Heart left ventricle (tissue), 16 donors: ENCODE results near the gene ST6GALNAC5. TPM values are rescaled to one million over a fixed set of nuclear protein-coding genes. Genes with fewer than 3 reads are reported as not detected.

Source experiments
- ATAC-seq, 4 donors: fragments of 200-7000 bp; cut with Tn5 transposase; one replicate each; pipeline ENCODE4 v1.9.1; 2020 to 2022; ENCODE audit warnings: moderate library complexity in 4 of 4, mild to moderate bottlenecking in 3 of 4, moderate number of reproducible peaks in 1 of 4
- DNase-seq, 5 donors: peaks; one replicate each; pipeline ENCODE4 v3.0.0-alpha.2; 2020
- H3K27ac ChIP-seq, 12 donors: fragments of 200-600 bp; sonication (generic) in 4 of 12; one replicate each; pipeline versions ENCODE4 v1.5.0 to v1.8.0; 2016 to 2022; ENCODE audit warnings: mild to moderate bottlenecking in 2 of 12
- H3K27me3 ChIP-seq, 9 donors: fragments of 200-600 bp; sonication (generic) in 2 of 9; one replicate each; pipeline versions ENCODE4 v1.5.1 to v1.8.0; 2016 to 2022; ENCODE audit warnings: mild to moderate bottlenecking in 3 of 9
- H3K36me3 ChIP-seq, 9 donors: fragments of 200-600 bp; sonication (generic) in 2 of 9; one replicate each; pipeline versions ENCODE4 v1.5.0 to v1.8.0; 2018 to 2022; ENCODE audit warnings: mild to moderate bottlenecking in 2 of 9
- H3K4me1 ChIP-seq, 12 donors: fragments of 200-600 bp; sonication (generic) in 4 of 12; one replicate each; pipeline versions ENCODE4 v1.5.0 to v1.8.0; 2016 to 2022; ENCODE audit warnings: mild to moderate bottlenecking in 3 of 12
- H3K4me3 ChIP-seq, 12 donors: fragments of 200-600 bp; sonication (generic) in 4 of 12; one replicate each; pipeline versions ENCODE4 v1.5.0 to v1.8.0; 2017 to 2022; ENCODE audit warnings: mild to moderate bottlenecking in 9 of 12, moderate library complexity in 4 of 12
- H3K9me3 ChIP-seq, 12 donors: fragments of 200-600 bp; sonication (generic) in 4 of 12; one replicate each; pipeline versions ENCODE4 v1.5.0 to v1.8.0; 2016 to 2022; ENCODE audit warnings: mild to moderate bottlenecking in 1 of 12
- CTCF ChIP-seq, 12 donors: fragments of 200-600 bp; sonication (generic) in 4 of 12; IDR thresholded peaks; one replicate each; pipeline versions ENCODE4 v1.5.0 to v1.8.0; 2018 to 2022; ENCODE audit warnings: antibody characterized with exemption in 12 of 12, mild to moderate bottlenecking in 5 of 12
- POLR2A ChIP-seq, 2 donors: fragments of 450-650 bp; IDR thresholded peaks; one replicate each; pipeline ENCODE4 v1.6.1; 2017; ENCODE audit warnings: antibody characterized with exemption in 2 of 2, mild to moderate bottlenecking in 2 of 2, moderate library complexity in 2 of 2
- WGBS, 4 donors: extraction: QIAGEN DNeasy Blood & Tissue Kit in 2 of 4; methylation state at CpG; one replicate each; pipeline versions ENCODE4 v1.1.5 to v1.1.7; 2013 to 2018; 5-methylcytosine and 5-hydroxymethylcytosine counted together
- intact Hi-C, 10 donors: fragments of 100-400 bp; cut with DNase I; formaldehyde crosslinking; loops; one replicate each; pipeline versions ENCODE4 v1.11.1 to v1.14.2; 2022
- polyA plus RNA-seq, 2 donors: library from polyadenylated mRNA; stranded (reverse); fragments of 200-250 nt; gene quantifications; one replicate each; pipeline ENCODE4 v1.2.3, GENCODE V29; 2013
- total RNA-seq, 9 donors: library from RNA; depleted of rRNA in 2 of 9; stranded (reverse); fragments of >200 nt in 2 of 9; fragmentation: NEBNext Ultra II Directional in 3 of 9; extraction: Animal tissue kit (Norgen Biotek cat#: 25700) in 3 of 9; gene quantifications; one replicate each; pipeline versions ENCODE4 v1.1.0 to v1.2.4, GENCODE V29; 2016 to 2023
- donor health status: ischemic (EF 13 %, LVEDD 7.1; RV severe dilation, severe dysfunction).
- donor health status: healthy with polysubstance abuse.
- donor health status: DM: no; HTN: yes; CAD: no.
- donor health status: DM: no; HTN: no; CAD: no.
- donor health status: ischemic (EF 25% LVEDD 6.9; RV normal size, moderate dysfunction).
- donor health status: ischemic (EF 25% LVEDD 5.7; RV mildly dilated, moderate dysfunction).
- donor health status: healthy.
- donor health status: DM: yes; HTN: yes; CAD: no.
- donor health status: ischemic (EF 35%, LVEDD 5.7; RV mildly dilated, moderate dysfunction).
- donor health status: nonischemic (EF 11% LVEDD 7.7; RV severe dilation, severe dysfunction).
- donor health status: DM: yes; HTN: yes; CAD: no.
- donor health status: PGD.
- donor health status: ischemic (EF 29% LVEDD 5.4; RV normal size, mild dysfunction).
- donor health status: nonischemic (EF 23%, LVEDD 6.1; RV moderate dilation, normal function).

Gene ST6GALNAC5
- total and polyA plus RNA-seq, 11 donors: 0.14 to 0.83 (median 0.45) TPM; not detected in 2

GRCh38 chr1:76950306-76950705, 83.0 kb downstream of the ST6GALNAC5 start:
- Histone ChIP-seq H3K9me3 (no peaks in the 10 kb centered on the region), H3K27ac (no peak overlapping the region), H3K36me3 (no peaks in the 10 kb centered on the region), H3K4me3 (no peak overlapping the region), H3K4me1 (no peaks in the 10 kb centered on the region), H3K27me3 (no peaks in the 10 kb centered on the region)
- DNase-seq: no peak
- intact Hi-C loops: no loop called here
- no peak for ATAC-seq
- WGBS, 4 donors: 72 to 79% (median 77%) methylated on average over 2 of the region's 2 CpGs
- no peak for TF ChIP-seq CTCF (IDR thresholded peaks at IDR 0.05)
- TF ChIP-seq POLR2A (IDR thresholded peaks at IDR 0.05): no peak

- H3K27ac ChIP-seq: no peak overlapping the region
- no peaks in the 10 kb centered on the region for H3K4me1 ChIP-seq
- WGBS, 4 donors: 70 to 82% (median 79%) methylated on average over 2 of the region's 2 CpGs
- H3K4me3 ChIP-seq: no peak overlapping the region
- intact Hi-C loops: no loop called here
- DNase-seq: no peak
- H3K9me3 ChIP-seq: no peaks in the 10 kb centered on the region
- no peaks in the 10 kb centered on the region for H3K27me3 ChIP-seq
- no peak for TF ChIP-seq POLR2A (IDR thresholded peaks at IDR 0.05)
- no peak for TF ChIP-seq CTCF (IDR thresholded peaks at IDR 0.05)
- ATAC-seq: no peak
- no peaks in the 10 kb centered on the region for H3K36me3 ChIP-seq
Measured at GRCh38 chr1:76951153-76951552, 83.9 kb downstream of the ST6GALNAC5 start.

DNA sequence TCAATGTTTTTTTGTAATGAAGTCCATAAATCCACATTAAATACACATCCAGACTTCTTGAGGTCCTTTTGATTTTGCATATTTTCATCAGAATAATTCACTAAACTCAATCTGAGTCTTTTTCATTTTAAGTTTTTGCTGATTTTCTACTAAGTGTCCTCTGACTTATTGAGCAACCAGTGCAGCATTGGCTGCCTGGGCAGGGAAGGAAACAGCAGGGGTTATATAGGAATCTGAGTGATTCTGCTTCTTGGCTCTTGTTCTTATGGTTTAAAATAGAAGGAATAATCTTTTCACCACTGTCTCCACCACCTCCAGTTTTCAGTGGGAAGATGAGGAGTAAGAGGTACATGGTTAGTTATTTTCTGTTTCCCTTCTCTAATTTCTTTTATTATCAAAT, 88.4 kb downstream of the ST6GALNAC5 start:
- Histone ChIP-seq H3K27me3 (no peaks in the 10 kb centered on the region), H3K36me3 (no peaks in the 10 kb centered on the region)
- no peak for TF ChIP-seq POLR2A (IDR thresholded peaks at IDR 0.05)
- no peak for TF ChIP-seq CTCF (IDR thresholded peaks at IDR 0.05)

DNA sequence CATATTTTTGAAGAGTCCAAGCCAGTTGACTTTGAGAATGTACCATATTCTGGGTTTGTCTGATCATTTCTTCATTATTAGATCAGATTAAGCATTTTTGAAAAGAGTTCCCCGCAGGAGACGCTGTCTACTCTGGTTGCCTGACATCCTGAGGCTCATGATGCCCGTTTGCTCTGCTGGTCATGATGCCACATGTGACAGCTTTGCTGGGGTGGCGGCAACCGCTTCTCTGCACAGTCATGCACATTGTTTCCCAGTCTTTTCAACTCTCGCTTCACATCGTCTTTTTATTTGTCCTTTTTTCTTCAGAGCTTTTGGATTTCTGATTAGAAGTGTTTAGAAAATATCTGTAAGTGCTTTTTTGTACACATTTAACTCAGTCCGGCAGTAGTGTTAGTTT, 90.7 kb downstream of the ST6GALNAC5 start:
- H3K4me3 ChIP-seq: no peak overlapping the region
- no peak for ATAC-seq
- H3K27ac ChIP-seq: no peak overlapping the region
- 87 to 90% (median 88%) methylated on average over 8 of the region's 8 CpGs for WGBS, 4 donors
- no peak for DNase-seq
- H3K9me3 ChIP-seq: no peaks in the 10 kb centered on the region
- intact Hi-C loops: no loop called here
- TF ChIP-seq POLR2A (IDR thresholded peaks at IDR 0.05) (no peak), CTCF (IDR thresholded peaks at IDR 0.05) (no peak)
- no peaks in the 10 kb centered on the region for H3K4me1 ChIP-seq
- no peaks in the 10 kb centered on the region for H3K36me3 ChIP-seq
- no peaks in the 10 kb centered on the region for H3K27me3 ChIP-seq

More for the DNA sequence above, 88.4 kb downstream of the ST6GALNAC5 start:
- Histone ChIP-seq H3K9me3 (no peaks in the 10 kb centered on the region), H3K4me1 (no peaks in the 10 kb centered on the region), H3K4me3 (no peak overlapping the region), H3K27ac (no peak overlapping the region)
- ATAC-seq: no peak
- intact Hi-C loops: no loop called here
- DNase-seq: no peak
